GM19438 (cell line): ENCODE results near the gene MICU2.

Experiments
- ATAC-seq: cut with Tn5 transposase; IDR thresholded peaks from one replicate; pipeline ENCODE4 v1.9.1; 2021; ENCODE audit warnings: low read depth; ENCODE audit not compliant: unreplicated experiment

The MICU2 gene

DNA sequence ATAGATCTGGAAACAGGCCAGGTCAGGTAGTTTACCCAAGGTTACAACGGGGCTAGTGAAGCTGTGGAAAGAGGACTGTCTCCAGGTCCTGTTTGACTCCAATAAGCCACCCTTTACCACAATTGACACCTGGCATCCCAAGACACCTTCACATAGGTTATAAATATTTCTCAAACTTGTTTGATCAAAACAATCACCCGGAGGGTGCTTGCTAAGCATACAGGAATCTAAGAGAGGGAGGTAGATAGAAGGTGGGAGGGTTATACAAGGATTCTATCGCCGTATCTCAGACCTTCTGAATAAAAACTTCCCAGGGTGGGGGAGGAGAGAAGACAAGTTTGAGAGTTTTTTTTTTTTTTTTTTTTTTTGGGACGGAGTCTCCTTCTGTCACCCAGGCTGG is 55.4 kb downstream of the MICU2 start:
- ATAC-seq, result no peak

DNA sequence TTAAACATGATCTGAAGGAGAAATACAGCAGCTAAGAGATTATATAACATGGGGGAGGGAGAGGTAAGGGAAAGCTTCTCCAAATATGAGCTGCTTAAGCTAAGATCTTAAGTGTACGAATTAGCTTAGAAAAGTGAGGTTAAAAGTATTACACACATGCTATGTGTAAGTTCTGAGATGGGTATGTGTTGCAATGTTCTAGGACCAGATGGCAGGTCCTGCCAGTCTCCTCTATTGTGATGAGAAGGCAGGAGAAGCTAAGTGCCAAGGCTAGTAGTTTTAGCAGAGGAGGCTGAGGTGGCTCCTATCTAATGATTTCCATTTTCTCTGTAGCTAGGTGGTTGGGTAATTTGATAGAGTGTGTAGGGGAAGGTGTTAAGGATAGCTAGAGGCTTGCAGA is 57.6 kb downstream of the MICU2 start:
- no peak for ATAC-seq

DNA sequence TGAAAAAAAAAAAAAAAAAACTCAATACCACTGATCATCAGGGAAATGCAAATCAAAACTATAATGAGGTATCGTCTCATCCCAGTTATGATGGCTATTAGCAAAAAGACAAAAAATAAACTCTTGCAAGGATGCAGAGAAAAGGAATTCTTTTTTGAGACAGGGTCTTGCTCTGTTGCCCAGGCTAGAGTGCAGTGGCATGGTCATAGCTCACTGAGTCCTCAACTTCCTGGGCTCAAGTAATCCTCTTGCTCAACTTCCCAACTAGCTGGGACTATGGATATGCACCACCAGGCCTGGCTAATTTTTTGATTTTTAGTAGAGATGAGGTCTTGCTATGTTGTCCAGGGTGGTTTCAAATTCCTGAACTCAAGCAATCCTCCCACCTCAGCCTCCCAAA is 59.5 kb downstream of the MICU2 start:
- ATAC-seq, result no peak

DNA sequence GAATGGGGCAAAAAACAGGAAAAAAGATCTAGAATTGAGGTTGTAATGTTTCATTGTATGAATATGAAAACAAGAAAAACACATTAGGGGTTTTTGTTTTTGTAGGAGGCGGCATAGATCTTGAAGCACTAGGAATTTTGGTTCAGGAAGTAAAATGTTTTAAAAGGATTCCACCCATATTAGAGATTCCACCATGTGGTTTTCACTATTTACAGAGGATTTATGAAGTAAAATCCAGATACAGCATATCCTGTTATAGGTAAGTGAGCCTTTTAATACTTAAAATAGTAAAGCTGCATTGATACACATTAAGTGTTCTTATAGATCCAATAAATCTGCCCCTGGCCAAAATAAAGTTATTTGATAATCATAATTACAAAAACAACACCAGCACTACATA is 61.4 kb downstream of the MICU2 start:
- no peak for ATAC-seq

DNA sequence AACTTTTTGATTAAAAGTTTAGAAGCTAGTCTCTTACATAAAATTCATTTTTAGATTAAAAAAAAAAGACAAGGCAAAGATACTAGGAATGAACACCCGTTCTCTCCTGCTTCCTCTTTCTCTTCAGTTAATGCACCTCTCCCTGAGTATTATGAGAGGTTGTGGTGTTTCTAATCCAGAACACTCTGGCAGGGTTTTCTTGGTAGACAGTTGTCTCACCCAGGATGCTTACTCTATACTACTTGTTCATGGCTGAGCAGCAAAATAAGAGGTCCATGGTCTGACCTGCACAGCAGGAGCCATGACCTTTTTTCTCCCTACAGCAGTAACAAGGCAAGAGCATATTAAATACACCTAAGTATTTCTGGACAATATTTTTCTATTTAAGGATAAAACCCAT is 62.0 kb downstream of the MICU2 start:
- ATAC-seq, result no peak

DNA sequence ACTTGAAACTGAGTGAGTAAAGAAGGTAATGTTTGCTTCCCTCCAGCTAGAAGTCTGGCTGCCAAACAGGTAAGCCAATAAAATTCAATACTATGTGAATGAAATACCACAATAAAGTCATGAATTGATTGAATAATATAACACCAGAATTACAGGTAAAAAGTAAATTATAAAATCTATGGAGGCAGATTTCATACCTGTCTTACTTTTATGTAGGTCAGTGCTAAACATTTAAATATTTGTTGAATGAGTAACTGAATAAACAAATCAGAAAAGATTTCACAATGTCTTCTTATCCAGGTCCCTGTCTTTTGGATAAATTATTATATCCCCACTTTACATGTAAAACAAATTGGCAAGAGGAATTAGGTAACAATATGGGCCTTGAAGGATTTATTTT is 62.7 kb downstream of the MICU2 start:
- no peak for ATAC-seq

DNA sequence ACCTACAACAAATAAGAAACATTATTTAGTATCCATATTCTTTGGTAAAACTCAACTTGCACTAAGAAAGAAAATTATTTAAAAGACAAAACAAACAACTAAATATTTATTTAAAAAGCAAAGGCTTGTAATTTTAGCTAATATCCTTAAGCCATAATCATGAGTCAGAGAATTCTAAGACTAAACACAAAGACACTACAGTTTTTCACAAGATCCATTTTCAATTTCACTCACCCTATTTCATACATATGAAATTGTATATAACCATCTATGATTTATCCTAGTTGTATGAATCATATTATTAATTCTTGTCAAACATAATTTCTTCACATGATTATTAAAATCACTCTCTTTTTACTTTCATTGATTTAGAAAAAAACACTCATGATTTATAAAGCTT is 64.3 kb downstream of the MICU2 start:
- ATAC-seq, result no peak

DNA sequence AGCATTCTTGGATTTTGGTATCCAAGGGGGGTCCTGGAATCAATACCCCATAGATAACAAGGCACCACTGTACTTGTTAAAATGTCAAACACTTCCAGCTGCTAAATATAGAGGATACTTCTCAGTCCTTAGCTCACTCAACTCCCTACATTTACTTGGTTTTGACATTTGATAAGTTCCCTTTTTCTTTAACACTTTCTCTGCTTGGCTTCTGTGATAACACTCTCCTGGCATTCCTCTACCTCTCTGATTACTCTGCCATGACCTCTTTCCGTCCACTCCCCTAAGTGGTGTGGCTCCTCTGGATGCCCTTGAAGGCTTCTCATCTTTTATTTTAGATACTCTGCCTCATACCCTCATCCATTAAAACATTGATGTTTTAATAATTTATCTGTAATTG is 65.2 kb downstream of the MICU2 start:
- no peak for ATAC-seq

DNA sequence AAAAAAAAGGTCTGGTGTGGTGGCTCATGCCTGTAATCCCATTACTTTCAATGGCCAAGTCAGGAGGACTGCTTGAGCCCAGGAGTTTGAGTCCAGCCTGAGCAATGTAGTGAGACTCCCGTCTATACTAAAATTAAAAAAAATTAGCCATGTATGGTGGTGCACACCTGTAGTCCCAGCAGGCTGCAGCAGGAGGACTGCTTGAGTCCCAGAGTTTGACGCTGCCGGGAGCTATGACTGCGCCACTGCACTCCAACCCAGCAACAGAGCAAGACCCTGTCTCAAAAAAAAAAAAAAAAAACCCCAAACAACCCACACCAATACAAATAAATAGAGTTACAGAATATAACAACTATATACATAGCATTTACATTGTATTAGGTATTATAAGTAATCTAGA is 65.7 kb downstream of the MICU2 start:
- ATAC-seq, result no peak

DNA sequence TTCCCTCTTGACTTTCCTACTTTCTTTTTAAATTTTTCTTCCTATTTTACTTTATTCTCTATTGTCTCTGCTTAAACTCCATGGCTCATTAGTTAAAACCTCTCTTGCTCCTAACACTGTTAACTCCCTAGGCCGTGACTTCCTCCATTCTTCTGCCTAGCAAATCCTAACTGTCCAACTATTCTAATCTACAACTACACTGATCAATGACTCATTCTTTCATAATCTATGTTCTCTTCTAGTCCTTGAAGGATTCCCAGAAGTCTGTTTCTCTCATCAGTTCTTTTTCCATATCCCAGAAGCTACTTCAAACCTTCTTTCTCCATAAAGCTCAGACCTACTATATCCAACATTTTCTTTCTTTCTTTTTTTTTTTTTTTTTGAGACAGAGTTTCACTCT is 66.9 kb downstream of the MICU2 start:
- no peak for ATAC-seq

DNA sequence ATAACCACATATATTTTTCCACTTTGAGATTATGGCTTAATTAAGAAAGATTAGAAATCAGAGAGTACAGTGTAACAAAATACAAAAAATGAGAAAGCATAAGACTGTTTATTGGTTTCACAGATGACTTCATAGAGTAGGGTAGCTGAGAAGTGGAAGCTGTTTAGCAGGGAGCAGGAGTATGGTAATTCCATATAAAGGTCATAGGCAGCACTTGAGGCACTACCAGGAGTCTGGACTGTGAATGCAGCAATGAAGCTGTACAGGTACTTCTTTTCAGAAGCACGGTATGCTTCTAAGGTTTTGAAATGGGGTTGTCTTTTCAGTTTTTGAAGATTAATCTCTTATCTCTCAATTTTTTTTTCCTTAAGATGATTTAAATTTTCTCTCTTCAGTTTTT is 69.2 kb downstream of the MICU2 start:
- ATAC-seq, result no peak

DNA sequence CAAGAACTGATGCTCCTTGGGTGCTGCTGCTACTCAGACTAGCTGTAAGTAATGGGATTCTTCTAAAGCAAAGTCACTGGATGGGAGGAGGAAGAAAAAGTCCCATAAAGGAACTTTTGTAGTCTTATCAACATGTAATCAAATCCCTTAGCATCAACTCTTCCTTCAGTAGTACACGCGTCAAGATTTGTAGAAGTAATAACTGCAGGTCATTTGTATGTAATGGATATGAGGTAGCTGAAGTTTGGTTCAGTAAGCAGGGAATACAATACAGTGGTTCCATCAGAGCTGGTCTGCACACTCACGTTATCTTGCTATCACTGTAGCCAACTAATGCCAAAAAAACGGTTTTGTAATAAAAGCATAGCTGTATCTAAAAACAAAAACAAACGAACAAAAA is 72.5 kb downstream of the MICU2 start:
- no peak for ATAC-seq

DNA sequence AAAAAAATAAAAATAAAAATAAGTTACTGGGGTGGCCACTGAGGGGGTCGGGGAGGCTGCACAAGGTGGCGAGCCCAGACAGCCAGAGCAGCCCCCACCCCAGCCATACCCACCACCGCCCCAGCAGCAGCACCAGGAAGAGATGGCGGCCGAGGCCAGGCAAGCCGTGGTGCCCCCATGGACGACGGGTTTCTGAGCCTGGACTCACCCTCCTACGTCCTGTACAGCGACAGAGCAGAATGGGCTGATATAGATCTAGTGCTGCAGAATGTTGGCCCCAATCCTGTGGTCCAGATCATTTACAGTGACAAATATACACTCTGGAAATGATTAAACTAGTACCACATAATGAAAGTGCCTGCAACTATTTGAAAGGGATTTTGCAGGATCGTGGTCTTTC is 73.3 kb downstream of the MICU2 start:
- no peak for ATAC-seq

DNA sequence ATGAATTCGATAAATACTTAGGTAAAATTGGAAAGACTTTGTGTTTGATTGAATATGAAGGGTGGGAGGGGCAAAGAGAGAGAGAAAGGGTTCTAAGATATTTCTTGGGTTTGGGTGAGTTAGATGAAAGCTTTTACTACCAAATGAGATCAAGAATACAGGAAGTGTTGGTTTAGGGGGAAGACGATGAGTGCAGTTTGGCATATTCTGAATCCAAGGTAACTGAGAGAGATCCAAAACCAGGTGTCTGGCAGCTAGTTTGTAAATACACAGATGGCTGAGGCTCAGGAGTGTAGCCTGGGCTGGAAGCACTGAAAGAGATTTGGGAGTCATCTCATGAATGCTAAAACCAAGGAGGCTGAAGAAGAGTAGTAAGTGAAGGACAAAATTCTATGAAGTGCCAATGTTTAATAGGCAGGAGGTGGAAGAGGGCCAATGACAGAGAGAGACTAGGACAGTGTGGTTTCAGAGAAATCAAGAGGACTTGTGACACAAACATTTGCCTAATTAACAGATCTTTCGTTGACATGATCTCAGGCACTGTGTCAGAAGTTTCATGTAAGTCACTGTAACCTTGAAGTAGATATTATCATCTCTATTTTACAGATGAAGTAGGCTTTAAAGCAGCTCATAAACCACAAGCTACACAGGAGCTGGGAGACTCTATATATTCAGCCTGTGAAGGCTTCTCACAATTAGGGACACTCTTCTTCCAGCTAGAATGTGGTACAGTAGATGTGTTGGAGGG is 74.7 kb downstream of the MICU2 start:
- no peak for ATAC-seq

DNA sequence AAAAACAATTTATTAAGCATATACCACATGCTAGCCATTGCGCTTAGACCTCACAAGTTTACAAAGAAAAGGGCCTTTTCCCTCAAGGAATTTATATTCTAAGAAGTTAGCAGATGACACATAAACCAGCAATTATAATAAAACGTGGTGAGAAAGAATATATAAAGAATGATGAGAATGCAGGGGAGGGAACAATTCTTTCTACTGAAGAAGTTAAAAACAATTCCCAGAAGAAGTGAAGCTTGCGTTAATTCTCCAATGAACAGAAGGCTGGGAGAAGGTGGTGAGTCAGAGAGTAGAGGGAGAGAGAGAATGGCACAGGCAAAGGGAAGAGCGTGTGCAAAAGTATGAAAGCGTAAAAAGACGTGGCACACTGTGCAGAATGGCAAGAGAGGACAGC is 75.4 kb downstream of the MICU2 start:
- no peak for ATAC-seq

DNA sequence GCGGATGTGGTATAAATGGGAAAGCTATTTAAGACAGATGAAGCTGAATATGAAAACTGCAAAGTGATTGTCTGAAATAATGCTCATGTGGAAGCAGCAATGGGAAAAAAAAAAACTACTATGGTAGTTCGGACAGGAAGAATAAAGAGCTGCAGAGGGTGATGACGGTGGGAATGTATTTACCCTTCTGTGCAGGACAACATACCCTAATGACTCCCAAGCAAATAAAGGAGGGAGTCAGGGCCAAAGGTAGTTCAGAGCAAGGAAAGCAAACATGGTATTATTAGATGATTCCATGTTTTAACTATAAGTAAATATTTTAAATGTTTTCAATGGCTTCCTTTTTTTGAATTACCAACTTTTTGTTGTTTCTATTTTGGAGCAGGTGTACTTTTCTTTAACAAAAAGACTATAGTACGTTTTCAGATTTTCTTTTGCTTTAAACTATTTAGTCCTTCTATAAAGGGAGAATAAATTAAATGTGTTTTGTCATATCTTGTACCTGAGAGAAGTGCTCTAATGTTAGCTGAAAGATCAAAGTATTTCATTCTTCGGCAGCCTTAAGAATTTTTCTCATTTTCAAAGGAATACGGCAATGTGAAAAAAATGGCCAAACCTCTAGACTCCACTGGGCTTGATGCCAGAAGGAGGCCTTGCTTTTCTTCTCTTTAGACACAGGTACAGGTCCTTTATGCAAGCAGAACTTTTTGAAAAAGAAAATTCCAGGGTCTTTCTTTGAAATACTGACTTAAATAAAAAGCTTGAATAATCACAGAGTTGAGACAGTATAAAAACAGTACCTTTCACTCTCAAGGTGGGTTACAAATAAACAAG is 77.0 kb downstream of the MICU2 start:
- no peak for ATAC-seq

DNA sequence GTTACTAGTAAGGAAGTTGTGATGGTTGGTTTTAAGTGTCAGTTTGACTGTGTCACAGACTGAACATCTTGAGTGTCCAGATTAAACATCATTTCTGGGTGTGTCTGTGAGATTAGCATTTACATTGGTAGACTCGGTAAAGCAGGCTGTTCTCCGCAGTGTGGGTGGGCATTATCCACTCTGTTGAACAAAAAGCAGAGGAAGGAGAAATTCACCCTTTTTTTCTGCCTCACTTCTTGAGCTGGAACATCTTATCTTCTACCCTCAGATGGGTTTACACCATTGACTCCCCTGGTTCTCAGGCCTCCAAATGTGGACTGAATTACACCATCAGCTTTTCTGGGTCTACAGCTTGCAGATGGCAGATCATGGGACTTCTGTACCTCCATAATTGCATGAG is 81.1 kb downstream of the MICU2 start:
- ATAC-seq, result no peak

DNA sequence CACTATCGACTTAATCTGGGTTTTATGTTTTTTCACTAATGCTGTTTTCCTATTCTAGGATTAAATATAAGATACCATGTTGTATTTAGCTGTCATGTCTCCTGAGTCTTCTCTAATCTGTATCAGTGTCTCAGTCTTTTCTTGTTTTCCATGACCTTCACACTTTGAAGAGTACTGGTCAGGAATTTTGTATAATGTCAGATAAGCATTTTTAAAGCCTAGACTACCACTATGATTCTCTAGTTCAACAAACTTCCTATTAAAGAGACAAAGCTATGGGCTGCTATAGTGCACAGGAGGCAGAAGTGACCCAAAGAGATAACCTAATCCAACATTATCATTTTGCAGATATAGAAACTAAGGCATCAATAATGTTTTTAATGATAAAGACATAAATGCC is 81.8 kb downstream of the MICU2 start:
- no peak for ATAC-seq

DNA sequence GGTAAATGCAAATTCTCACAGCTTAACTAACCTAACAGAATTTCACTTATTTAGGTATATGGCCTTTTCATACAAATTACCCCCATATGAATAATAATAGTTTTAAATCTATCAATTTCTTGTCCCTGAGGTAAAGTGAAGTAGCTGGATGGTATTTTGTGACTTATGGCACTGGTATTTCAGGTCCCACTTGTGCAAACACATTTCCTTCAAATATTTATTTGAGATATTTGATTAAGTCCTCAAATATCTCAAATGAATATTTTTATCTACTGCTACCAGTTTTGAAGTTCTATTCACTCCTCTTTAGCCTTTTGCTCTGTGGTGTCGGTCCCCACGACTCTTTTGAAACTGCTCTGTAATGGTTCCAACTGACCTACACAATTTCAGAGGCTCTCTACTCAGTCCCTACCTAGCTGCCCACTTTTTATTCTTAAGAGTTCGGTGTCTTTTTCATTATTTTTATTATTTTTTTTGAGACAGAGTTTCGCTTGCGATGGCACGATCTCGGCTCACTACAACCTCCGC is 85.3 kb downstream of the MICU2 start:
- no peak for ATAC-seq

DNA sequence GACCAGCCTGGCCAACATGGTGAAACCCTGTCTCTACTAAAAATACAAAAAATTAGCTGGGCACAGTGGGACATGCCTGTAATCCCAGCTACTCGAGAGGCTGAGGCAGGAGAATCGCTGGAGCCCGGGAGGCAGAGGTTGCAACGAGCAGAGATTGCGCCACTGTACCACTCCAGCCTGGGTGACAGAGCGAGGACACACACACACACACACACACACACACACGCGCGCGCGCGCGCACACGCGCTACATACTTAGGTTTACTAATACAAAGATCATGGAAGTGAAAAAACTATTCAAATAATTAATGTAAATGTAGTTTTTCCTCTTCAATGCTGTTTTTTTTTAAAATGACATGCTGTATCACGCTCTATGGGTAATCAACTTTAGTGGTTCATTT is 86.4 kb downstream of the MICU2 start:
- no peak for ATAC-seq

DNA sequence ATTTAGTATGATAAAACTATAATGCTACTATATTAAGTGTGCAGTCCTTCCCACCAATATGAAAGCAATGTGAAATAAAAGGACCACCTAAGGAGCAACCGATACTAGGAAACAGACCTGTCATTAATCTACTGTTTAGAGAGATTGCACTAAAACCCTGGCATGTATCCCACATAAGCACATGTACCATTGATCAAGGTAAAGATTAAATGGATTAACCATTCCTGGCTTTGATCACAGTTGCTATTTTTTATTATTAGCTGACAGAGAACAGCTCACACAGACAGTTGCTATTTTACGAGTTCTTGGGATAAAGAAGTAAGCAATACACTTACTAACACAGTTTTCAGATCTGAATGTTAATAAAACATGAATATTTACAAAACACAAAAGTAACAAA is 87.2 kb downstream of the MICU2 start:
- ATAC-seq, result no peak

DNA sequence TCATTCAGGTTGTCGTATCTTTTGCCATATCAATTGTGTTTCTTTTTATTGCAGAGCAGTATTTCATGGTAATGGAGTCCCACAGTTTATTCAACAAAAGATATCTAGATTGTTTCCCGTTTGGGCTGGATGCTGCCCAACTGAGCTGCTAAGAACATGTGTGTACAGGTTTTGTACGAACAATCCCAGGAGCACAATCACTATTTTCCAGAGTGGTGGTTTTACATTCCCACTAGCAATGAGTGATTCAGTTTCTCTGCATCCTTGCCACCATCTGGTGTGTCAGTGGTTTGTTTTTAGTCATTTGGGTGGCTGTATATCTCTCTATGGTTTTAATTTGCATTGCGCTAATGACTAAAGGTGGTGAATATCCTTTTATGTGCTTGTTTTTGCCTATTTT is 92.1 kb downstream of the MICU2 start:
- no peak for ATAC-seq
